HEK293 (cell line): ENCODE data around the gene SYT2.

Source experiments
- CTCF ChIA-PET: fragments of 350-600 bp; formaldehyde crosslinking; extraction: SDS; loops from one replicate; lab custom pipeline; 2021; ENCODE audit warnings: antibody characterized with exemption; lab: Yijun Ruan, JAX
- POLR2A ChIA-PET: fragments of 300-600 bp; formaldehyde crosslinking; extraction: SDS; loops from one replicate; lab custom pipeline; 2020; ENCODE audit warnings: antibody characterized with exemption, inconsistent platforms; lab: Yijun Ruan, JAX
- H3K27ac ChIP-seq: fragments of 200-500 bp; sonication (Bioruptor generic); 2 replicates; pipeline ENCODE4 v1.5.1; 2014; ENCODE audit warnings: low read depth, low read length, control low read depth, inconsistent platforms; ENCODE audit errors: extremely low read depth
- H3K36me3 ChIP-seq, 2 experiments: fragments of 200-500 bp in 1 of 2; sonication (Bioruptor generic) in 1 of 2; 1 replicate in 1 of 2; 2 replicates in 1 of 2; pipeline ENCODE4 v1.5.1; 2014 to 2017; ENCODE audit warnings: inconsistent platforms in 2 of 2, low read length in 2 of 2; ENCODE audit not compliant: control insufficient read depth in 2 of 2, insufficient read depth in 1 of 2
- H3K4me1 ChIP-seq: fragments of 200-500 bp; sonication (Bioruptor generic); 2 replicates; pipeline ENCODE4 v1.5.1; 2014; ENCODE audit warnings: mild to moderate bottlenecking, low read length, inconsistent platforms; ENCODE audit not compliant: control insufficient read depth, insufficient read depth
- H3K4me3 ChIP-seq: 2 replicates; pipeline ENCODE4 v1.5.1; 2011; ENCODE audit warnings: low read depth, mild to moderate bottlenecking, control low read depth, low read length, moderate library complexity
- H3K9me3 ChIP-seq: fragments of 200-500 bp; sonication (Bioruptor generic); 2 replicates; pipeline ENCODE4 v1.5.1; 2014; ENCODE audit warnings: low read depth, low read length, inconsistent platforms; ENCODE audit not compliant: control insufficient read depth, insufficient read depth
- GFI1B ChIP-seq: fragments of 450-650 bp; formaldehyde crosslinking; IDR thresholded peaks from 2 replicates; pipeline ENCODE4 v1.5.1; 2016; ENCODE audit warnings: missing biosample characterization, missing genetic modification characterization
- HOXD13 ChIP-seq: sonication (generic); formaldehyde crosslinking; IDR thresholded peaks from 2 replicates; pipeline ENCODE4 v1.8.0; 2022; ENCODE audit warnings: missing genetic modification reagents, borderline replicate concordance
- KLF1 ChIP-seq: fragments of 450-650 bp; formaldehyde crosslinking; IDR thresholded peaks from 2 replicates; pipeline ENCODE4 v1.5.1; 2016; ENCODE audit warnings: missing biosample characterization, missing genetic modification characterization
- KLF8 ChIP-seq: fragments of 450-650 bp; formaldehyde crosslinking; IDR thresholded peaks from 2 replicates; pipeline ENCODE4 v1.5.1; 2016; ENCODE audit warnings: missing biosample characterization, missing genetic modification characterization
- MEIS1 ChIP-seq: sonication (generic); formaldehyde crosslinking; IDR thresholded peaks from 2 replicates; pipeline ENCODE4 v1.8.1; 2022; ENCODE audit warnings: missing genetic modification reagents, mild to moderate bottlenecking, borderline replicate concordance
- MZF1 ChIP-seq: fragments of 450-650 bp; formaldehyde crosslinking; IDR thresholded peaks from 2 replicates; pipeline ENCODE4 v1.5.1; 2017; ENCODE audit warnings: missing biosample characterization, missing genetic modification characterization, borderline replicate concordance
- REPIN1 ChIP-seq: fragments of 450-650 bp; formaldehyde crosslinking; IDR thresholded peaks from 2 replicates; pipeline ENCODE4 v1.5.1; 2017; ENCODE audit warnings: missing biosample characterization, missing genetic modification characterization, low read depth
- SALL2 ChIP-seq: fragments of 450-650 bp; formaldehyde crosslinking; IDR thresholded peaks from 2 replicates; pipeline ENCODE4 v1.5.0; 2017; ENCODE audit warnings: missing biosample characterization, mild to moderate bottlenecking, missing genetic modification characterization, borderline replicate concordance
- SP3 ChIP-seq: fragments of 450-650 bp; formaldehyde crosslinking; IDR thresholded peaks from 2 replicates; pipeline ENCODE4 v1.5.1; 2016; ENCODE audit warnings: missing biosample characterization, missing genetic modification characterization
- TCF7L2 ChIP-seq: IDR thresholded peaks from 2 replicates; pipeline ENCODE4 v1.6.1; 2011; ENCODE audit warnings: low read depth, mild to moderate bottlenecking, inconsistent platforms, low read length, moderate library complexity, borderline replicate concordance
- ZBTB7A ChIP-seq: fragments of 450-650 bp; formaldehyde crosslinking; IDR thresholded peaks from 2 replicates; pipeline ENCODE4 v1.5.1; 2016; ENCODE audit warnings: low read depth, missing biosample characterization, missing genetic modification characterization
- ZFP69B ChIP-seq: fragments of 450-650 bp; formaldehyde crosslinking; IDR thresholded peaks from 2 replicates; pipeline ENCODE4 v1.5.1; 2016; ENCODE audit warnings: missing biosample characterization, missing genetic modification characterization
- ZNF114 ChIP-seq: fragments of 450-650 bp; formaldehyde crosslinking; IDR thresholded peaks from 2 replicates; pipeline ENCODE4 v1.5.0; 2017; ENCODE audit warnings: missing biosample characterization, missing genetic modification characterization
- ZNF133 ChIP-seq: fragments of 450-650 bp; formaldehyde crosslinking; IDR thresholded peaks from 2 replicates; pipeline ENCODE4 v1.5.1; 2016; ENCODE audit warnings: missing biosample characterization, missing genetic modification characterization
- ZNF169 ChIP-seq: fragments of 450-650 bp; formaldehyde crosslinking; IDR thresholded peaks from 2 replicates; pipeline ENCODE4 v1.5.1; 2016; ENCODE audit warnings: missing biosample characterization, missing genetic modification characterization
- ZNF2 ChIP-seq: fragments of 450-650 bp; formaldehyde crosslinking; IDR thresholded peaks from 2 replicates; pipeline ENCODE4 v1.5.1; 2016; ENCODE audit warnings: missing biosample characterization, missing genetic modification characterization
- ZNF223 ChIP-seq: fragments of 450-650 bp; formaldehyde crosslinking; IDR thresholded peaks from 2 replicates; pipeline ENCODE4 v1.5.1; 2016; ENCODE audit warnings: missing biosample characterization, missing genetic modification characterization
- ZNF292 ChIP-seq: fragments of 450-650 bp; formaldehyde crosslinking; IDR thresholded peaks from 2 replicates; pipeline ENCODE4 v1.5.1; 2016; ENCODE audit warnings: low read depth, missing biosample characterization, missing genetic modification characterization, borderline replicate concordance
- ZNF341 ChIP-seq: fragments of 450-650 bp; formaldehyde crosslinking; IDR thresholded peaks from 2 replicates; pipeline ENCODE4; 2016; ENCODE audit warnings: low read depth, missing biosample characterization, missing genetic modification characterization
- ZNF404 ChIP-seq: fragments of 450-650 bp; formaldehyde crosslinking; IDR thresholded peaks from 2 replicates; pipeline ENCODE4 v1.5.1; 2017; ENCODE audit warnings: missing biosample characterization, missing genetic modification characterization
- ZNF433 ChIP-seq: fragments of 450-650 bp; formaldehyde crosslinking; IDR thresholded peaks from 2 replicates; pipeline ENCODE4 v1.5.1; 2016; ENCODE audit warnings: missing biosample characterization, missing genetic modification characterization, low read depth
- ZNF510 ChIP-seq: fragments of 450-650 bp; formaldehyde crosslinking; IDR thresholded peaks from 2 replicates; pipeline ENCODE4 v1.5.1; 2018; ENCODE audit warnings: mild to moderate bottlenecking, missing genetic modification characterization, missing biosample characterization; ENCODE audit not compliant: insufficient replicate concordance
- ZNF596 ChIP-seq: fragments of 450-650 bp; IDR thresholded peaks from 2 replicates; pipeline ENCODE4 v1.5.0; 2018; ENCODE audit warnings: missing biosample characterization, mild to moderate bottlenecking, missing genetic modification characterization, moderate library complexity
- ZNF600 ChIP-seq: fragments of 450-650 bp; formaldehyde crosslinking; IDR thresholded peaks from 2 replicates; pipeline ENCODE4 v1.5.1; 2016; ENCODE audit warnings: missing biosample characterization, missing genetic modification characterization
- ZNF624 ChIP-seq: fragments of 450-650 bp; formaldehyde crosslinking; IDR thresholded peaks from 2 replicates; pipeline ENCODE4 v1.5.1; 2017; ENCODE audit warnings: missing biosample characterization, missing genetic modification characterization
- ZNF639 ChIP-seq: fragments of 450-650 bp; formaldehyde crosslinking; IDR thresholded peaks from 2 replicates; pipeline ENCODE4 v1.5.1; 2016; ENCODE audit warnings: missing biosample characterization, missing genetic modification characterization
- ZNF658 ChIP-seq: fragments of 450-650 bp; formaldehyde crosslinking; IDR thresholded peaks from 2 replicates; pipeline ENCODE4; 2016; ENCODE audit warnings: missing biosample characterization, missing genetic modification characterization
- ZNF701 ChIP-seq: fragments of 450-650 bp; formaldehyde crosslinking; IDR thresholded peaks from 2 replicates; pipeline ENCODE4 v1.5.1; 2016; ENCODE audit warnings: missing biosample characterization, missing genetic modification characterization
- ZNF707 ChIP-seq: fragments of 450-650 bp; formaldehyde crosslinking; IDR thresholded peaks from 2 replicates; pipeline ENCODE4 v1.5.1; 2016; ENCODE audit warnings: missing biosample characterization, missing genetic modification characterization
- ZNF747 ChIP-seq: fragments of 450-650 bp; formaldehyde crosslinking; IDR thresholded peaks from 2 replicates; pipeline ENCODE4 v1.5.1; 2016; ENCODE audit warnings: missing biosample characterization, missing genetic modification characterization
- ZNF776 ChIP-seq: fragments of 450-650 bp; formaldehyde crosslinking; IDR thresholded peaks from 2 replicates; pipeline ENCODE4 v1.5.0; 2017; ENCODE audit warnings: missing biosample characterization, missing genetic modification characterization, borderline replicate concordance
- ZSCAN23 ChIP-seq: fragments of 450-650 bp; formaldehyde crosslinking; IDR thresholded peaks from 2 replicates; pipeline ENCODE4 v1.5.1; 2016; ENCODE audit warnings: missing biosample characterization, missing genetic modification characterization
- TF ChIP-seq, protein P1 (sequence below): fragments of 450-650 bp; formaldehyde crosslinking; IDR thresholded peaks from 2 replicates; pipeline ENCODE4 v1.5.1; 2016; ENCODE audit warnings: missing biosample characterization, missing genetic modification characterization
- TF ChIP-seq, protein P2 (sequence below): fragments of 450-650 bp; formaldehyde crosslinking; IDR thresholded peaks from 2 replicates; pipeline ENCODE4 v1.5.1; 2016; ENCODE audit warnings: missing biosample characterization, missing genetic modification characterization

The SYT2 gene

DNA sequence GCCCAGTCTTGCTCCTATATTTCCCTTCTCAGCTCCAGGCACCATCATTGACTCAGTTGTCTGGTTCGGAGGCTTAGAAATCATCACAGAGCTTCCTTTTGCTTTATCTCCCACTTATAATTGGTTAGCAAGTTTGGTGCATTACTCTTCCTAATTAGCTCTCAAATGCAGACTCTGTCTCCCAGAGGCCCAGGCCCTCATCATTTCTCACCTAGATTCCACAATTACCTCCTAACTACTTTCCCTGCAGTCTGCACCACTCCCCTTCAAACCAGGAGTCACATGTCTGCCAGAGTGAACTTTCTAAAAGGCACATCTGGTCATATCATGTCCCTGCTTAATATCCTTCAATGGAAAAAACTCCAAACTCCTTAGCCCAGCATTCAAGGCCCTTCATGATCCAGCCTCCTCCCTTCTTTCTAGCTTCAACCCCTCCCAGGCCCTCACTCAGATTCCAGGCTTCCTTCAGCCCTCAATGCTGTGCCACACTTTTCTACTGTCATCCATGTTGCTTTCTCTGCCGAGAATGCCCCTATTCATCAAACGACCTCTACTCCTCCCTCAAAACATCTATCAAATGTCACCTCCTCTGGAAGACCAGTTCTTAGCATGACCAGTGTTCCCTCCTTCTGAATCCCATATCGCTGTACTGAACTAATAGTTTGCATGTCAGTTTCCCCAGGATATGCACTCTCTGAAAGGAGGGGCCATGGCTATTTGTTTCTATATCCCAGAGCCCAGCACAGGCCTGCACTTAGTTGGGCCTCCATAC, 30.7 kb downstream of the SYT2 start:
- ChIA-PET CTCF (interaction anchor here (0.6 to 1.7 kb wide), 5 partner anchors 11 to 1935 kb away, joined by 3 to 7 read pairs (median 3); no protein-coding TSS in a partner anchor), POLR2A (no interaction called here)
- TF ChIP-seq MZF1 (tag by site-specific recombination) (no peak), ZFP69B (no peak), KLF8 (tag by site-specific recombination) (no peak), ZNF114 (tag by site-specific recombination) (no peak), SP3 (tag by site-specific recombination) (no peak), ZNF701 (tag by site-specific recombination) (no peak), ZNF600 (tag by site-specific recombination) (no peak), ZNF747 (no peak), ZNF510 (tag by site-specific recombination) (no peak), MEIS1 (CRISPR knock-in tag) (no peak), ZSCAN23 (tag by site-specific recombination) (no peak), ZNF223 (no peak), ZBTB7A (no peak), ZNF639 (tag by site-specific recombination) (no peak), KLF1 (tag by site-specific recombination) (no peak), ZNF133 (tag by site-specific recombination) (no peak), ZNF404 (tag by site-specific recombination) (no peak), ZNF624 (tag by site-specific recombination) (no peak), ZNF658 (tag by site-specific recombination) (no peak)
- TF ChIP-seq, protein P1, sequence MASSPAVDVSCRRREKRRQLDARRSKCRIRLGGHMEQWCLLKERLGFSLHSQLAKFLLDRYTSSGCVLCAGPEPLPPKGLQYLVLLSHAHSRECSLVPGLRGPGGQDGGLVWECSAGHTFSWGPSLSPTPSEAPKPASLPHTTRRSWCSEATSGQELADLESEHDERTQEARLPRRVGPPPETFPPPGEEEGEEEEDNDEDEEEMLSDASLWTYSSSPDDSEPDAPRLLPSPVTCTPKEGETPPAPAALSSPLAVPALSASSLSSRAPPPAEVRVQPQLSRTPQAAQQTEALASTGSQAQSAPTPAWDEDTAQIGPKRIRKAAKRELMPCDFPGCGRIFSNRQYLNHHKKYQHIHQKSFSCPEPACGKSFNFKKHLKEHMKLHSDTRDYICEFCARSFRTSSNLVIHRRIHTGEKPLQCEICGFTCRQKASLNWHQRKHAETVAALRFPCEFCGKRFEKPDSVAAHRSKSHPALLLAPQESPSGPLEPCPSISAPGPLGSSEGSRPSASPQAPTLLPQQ (tag by site-specific recombination), result no peak
- Histone ChIP-seq H3K36me3 (no peaks in the 10 kb centered on the region), H3K4me3 (no peak overlapping the region), H3K9me3 (no peaks in the 10 kb centered on the region), H3K27ac (no peak overlapping the region), H3K4me1 (no peaks in the 10 kb centered on the region)

GRCh38 chr1:202677433-202677832, 32.8 kb downstream of the SYT2 start:
- ChIA-PET CTCF (no interaction called here), POLR2A (no interaction called here)
- Histone ChIP-seq H3K36me3 (no peaks in the 10 kb centered on the region), H3K4me3 (no peak overlapping the region), H3K4me1 (no peaks in the 10 kb centered on the region), H3K27ac (no peak overlapping the region), H3K9me3 (no peaks in the 10 kb centered on the region)
- TF ChIP-seq SP3 (tag by site-specific recombination), result no peak
- no peak for TF ChIP-seq ZNF169 (tag by site-specific recombination)
- no peak for TF ChIP-seq ZNF292 (tag by site-specific recombination)
- TF ChIP-seq ZNF341 (tag by site-specific recombination), result no peak
- TF ChIP-seq ZNF404 (tag by site-specific recombination), result no peak
- no peak for TF ChIP-seq REPIN1
- TF ChIP-seq, protein P2, sequence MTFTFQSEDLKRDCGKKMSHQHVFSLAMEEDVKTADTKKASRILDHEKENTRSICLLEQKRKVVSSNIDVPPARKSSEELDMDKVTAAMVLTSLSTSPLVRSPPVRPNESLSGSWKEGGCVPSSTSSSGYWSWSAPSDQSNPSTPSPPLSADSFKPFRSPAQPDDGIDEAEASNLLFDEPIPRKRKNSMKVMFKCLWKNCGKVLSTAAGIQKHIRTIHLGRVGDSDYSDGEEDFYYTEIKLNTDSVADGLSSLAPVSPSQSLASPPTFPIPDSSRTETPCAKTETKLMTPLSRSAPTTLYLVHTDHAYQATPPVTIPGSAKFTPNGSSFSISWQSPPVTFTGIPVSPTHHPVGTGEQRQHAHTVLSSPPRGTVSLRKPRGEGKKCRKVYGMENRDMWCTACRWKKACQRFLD, result no peak
- no peak for TF ChIP-seq ZNF776 (tag by site-specific recombination)
- TF ChIP-seq MZF1 (tag by site-specific recombination), result no peak
- no peak for TF ChIP-seq GFI1B (tag by site-specific recombination)
- TF ChIP-seq SALL2 (tag by site-specific recombination), result no peak
- TF ChIP-seq ZNF707 (tag by site-specific recombination), result no peak
- TF ChIP-seq ZNF2 (tag by site-specific recombination), result no peak
- no peak for TF ChIP-seq ZNF114 (tag by site-specific recombination)
- TF ChIP-seq ZNF433 (tag by site-specific recombination), result no peak
- TF ChIP-seq TCF7L2, result no peak
- no peak for TF ChIP-seq ZNF596
- TF ChIP-seq HOXD13, result no peak
